Epidermal melanocyte (primary cell): ENCODE measurements around the gene PLEKHG5.
A peak's percentile ranks its signal among the peaks of the same experiment; 100 is the strongest.

Experiments
- DNase-seq: peaks from one replicate; pipeline ENCODE4 v3.0.0; 2011; ENCODE audit warnings: low spot score; ENCODE audit not compliant: insufficient read length

The PLEKHG5 gene

DNA sequence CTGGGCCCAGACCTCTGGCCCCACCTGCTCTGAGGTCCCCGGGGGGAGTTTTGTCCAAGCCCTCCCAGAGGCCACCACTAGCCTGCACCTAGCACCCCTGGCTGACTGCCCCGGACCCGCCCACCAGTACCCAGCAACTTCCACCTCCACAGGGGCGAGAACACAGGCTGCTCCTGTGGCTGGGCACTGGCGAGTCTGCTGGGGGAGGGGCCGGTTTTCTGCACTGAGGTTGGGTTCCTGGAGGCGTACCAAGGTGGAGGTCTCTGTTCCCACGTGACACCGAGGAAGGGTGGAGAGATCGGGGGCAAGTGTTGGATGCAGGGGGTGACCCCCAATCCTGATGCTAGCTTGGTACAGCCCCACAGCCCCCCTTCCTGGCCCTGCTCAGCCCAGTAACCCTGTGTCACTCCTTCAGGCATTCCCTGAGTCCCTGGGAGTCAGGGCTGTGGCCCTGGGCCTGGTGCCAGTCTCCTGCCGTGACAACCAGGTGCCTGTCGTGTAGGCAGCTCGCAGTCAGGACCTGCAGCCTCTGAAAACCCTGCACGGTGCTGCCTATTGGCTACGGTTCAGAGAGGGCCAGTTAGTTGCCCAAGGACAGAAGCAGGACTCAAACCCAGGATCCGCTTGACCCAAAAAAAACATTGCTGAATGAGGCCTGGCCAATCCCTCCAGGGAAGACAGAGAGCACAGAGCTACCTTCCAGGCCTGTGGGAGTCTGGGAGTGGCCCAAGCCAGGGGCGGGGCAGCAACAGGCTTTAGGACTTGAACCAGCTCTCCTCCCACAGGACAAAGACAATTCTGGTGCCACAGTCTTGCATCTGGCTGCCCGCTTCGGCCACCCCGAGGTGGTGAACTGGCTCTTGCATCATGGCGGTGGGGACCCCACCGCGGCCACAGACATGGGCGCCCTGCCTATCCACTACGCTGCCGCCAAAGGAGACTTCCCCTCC, 63.8 kb downstream of the PLEKHG5 start:
- DNase-seq: no peak

GRCh38 chr1:6426972-6427350, 64.5 kb downstream of the PLEKHG5 start:
- no peak for DNase-seq

DNA sequence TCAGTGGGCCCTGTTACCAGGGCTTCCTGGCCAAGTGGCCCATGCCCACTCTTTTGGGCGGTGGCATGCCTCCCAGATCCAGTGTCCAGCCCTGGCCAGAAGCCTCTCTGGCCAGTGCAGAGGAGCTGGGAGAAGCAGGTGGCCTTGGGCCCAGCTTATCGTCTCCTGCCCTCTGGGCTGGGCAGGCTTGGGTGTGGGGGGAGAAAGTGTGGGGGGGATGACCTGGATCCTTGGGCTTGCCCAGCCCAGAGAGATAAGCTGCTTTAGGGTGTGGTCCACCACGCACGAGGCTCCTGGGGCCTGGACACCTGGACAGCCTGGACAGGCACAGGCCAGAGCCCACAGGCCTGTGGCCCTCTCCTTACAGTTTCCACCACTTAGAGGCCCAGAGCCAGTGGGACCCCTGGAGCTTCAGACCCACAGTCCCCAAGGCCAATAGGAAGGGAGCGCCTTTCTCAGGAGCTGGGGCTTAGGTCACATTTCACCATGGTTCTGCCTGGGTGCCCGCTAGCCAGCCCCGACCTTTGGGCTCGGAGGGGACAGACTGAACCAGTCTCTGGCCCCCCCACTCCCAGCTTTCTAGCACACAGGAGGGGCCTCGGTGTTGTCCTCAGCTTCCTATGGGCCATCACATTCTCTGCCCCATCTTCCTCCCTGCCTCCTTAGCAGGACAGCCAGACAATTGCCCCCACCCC, 65.0 kb downstream of the PLEKHG5 start:
- no peak for DNase-seq

DNA sequence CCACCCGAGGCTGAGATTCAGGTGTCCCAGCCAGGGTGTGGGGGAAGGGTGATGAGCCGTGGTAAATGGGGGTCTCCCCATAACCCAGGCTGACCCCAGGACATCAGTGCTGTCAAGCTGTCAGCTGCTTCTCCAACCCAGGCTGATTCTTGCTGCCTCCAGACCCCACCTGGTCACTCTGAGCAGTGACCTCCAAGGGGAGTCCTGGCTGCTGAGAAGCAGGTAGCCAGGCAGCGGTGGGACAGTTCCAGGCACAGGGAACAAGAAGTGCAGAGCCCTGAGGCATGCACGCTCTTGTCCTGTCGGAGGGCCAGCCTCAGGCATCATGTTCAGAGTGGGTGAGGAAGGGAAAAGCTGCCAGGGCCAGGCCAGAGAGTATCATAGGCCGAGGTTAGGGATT, 65.8 kb downstream of the PLEKHG5 start:
- DNase-seq: no peak

- no peak for DNase-seq
Measured at GRCh38 chr1:6424619-6425593, 66.6 kb downstream of the PLEKHG5 start, which contains the start of gene ESPN. Gene ESPN, plus strand, starts transcription at chr1:6424776. Its CDS starts 180 bp downstream, at chr1:6424956.

- DNase-seq: no peak
Measured at GRCh38 chr1:6424000-6424565, 67.4 kb downstream of the PLEKHG5 start.

GRCh38 chr1:6423321-6423999, 68.0 kb downstream of the PLEKHG5 start:
- no peak for DNase-seq

GRCh38 chr1:6421266-6421665, 70.2 kb downstream of the PLEKHG5 start:
- no peak for DNase-seq

- DNase-seq: no peak
Measured at GRCh38 chr1:6420454-6421042, 70.9 kb downstream of the PLEKHG5 start.

DNA sequence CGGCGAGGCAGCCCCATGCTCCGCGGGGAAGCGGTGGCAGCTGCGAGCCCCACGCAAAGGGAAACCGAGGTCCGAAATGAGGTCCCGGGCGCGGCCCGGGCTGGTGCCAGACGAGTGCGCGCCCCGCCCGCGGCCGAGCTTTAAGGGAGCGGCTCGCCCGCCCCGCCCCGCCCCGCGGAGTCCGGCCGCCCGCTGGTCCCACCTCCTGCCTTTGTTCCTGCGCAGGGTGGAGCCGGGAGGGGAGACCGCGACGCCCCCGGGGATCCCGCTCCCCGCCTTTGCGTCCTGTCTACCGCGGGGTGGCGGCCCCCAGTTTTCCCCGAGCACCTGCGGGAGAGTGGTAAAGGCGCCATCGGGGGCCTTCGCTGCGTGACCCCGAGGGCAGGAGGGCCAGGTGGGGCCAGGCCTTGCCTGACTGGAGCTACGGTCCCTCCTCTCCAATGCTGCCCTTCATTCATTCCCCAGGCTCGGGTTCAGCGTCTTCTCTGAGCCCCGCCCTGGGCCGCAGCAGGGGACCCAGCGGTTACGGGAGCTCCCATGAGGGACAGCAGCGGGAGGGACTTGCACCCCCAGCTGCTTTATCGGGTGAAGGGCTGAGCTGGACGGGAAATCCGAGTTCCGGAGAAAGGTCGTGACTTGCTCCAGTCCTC, 71.5 kb downstream of the PLEKHG5 start, which contains the start of gene HES2:
TSS of gene HES2 (minus strand) at position 116 of the 650 bp plus-strand sequence. CDS start at position 17, 99 bp downstream.
- peak; percentile 42 for DNase-seq

GRCh38 chr1:6419397-6419803, 72.1 kb downstream of the PLEKHG5 start:
- DNase-seq: no peak

- no peak for DNase-seq
Measured at GRCh38 chr1:6418668-6419396, 72.6 kb downstream of the PLEKHG5 start.

DNA sequence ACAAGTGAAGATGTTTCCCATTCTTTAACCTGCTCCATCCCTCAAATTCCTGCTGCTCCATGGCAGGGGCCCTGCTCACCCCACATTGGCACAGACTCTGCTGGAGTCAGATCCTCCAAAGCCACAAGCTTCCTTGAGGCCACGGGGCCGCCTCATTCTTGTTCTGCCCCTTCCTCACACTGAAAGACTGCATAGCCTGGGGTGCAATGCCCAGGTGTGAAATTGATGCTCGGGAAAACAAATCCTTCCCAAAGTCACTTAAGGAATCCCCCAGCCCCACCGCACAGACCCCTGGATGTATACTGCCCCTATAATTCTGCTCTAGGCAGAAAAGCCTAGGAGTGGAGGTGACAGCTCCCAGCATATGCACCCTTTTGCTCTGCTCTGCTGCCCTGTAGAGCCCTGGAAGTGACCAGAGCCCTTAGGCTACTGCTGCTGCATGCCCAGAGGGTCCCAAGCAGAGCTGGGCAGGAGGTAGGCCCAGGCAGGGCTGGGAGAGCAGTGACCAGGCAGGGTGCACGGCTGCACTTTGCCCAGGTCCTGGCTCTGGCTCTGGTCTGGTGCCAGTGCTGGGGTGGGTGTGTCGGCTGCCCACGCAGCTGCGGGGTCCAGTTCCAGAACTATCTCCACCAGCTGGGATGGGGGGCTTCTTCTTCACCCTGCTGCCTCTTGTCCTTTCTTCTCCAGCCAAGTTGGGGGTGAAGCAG, 73.4 kb downstream of the PLEKHG5 start:
- no peak for DNase-seq
